H1 (cell line): ENCODE results near the gene REM2. TPM values are rescaled to one million over a fixed set of nuclear protein-coding genes. Genes with fewer than 3 reads are reported as not detected.

Experiments
- BACH1 ChIP-seq: IDR thresholded peaks from 2 replicates; pipeline ENCODE4 v1.6.1; 2012; ENCODE audit warnings: low read length, improper control_type of control experiment
- KDM5A ChIP-seq: fragments of 200-600 bp; IDR thresholded peaks from 2 replicates; pipeline ENCODE4 v1.7.1; 2012; ENCODE audit warnings: mild to moderate bottlenecking, low read length, inconsistent platforms, mixed read lengths
- MAX ChIP-seq: IDR thresholded peaks from 2 replicates; pipeline ENCODE4 v1.6.1; 2012; ENCODE audit warnings: inconsistent platforms
- TAF1 ChIP-seq: IDR thresholded peaks from 2 replicates; pipeline ENCODE4 v1.6.1; 2011; ENCODE audit warnings: mild to moderate bottlenecking, low read depth, low read length
- TCF12 ChIP-seq: IDR thresholded peaks from 2 replicates; pipeline ENCODE4 v1.6.1; 2011; ENCODE audit warnings: low read depth, mild to moderate bottlenecking, low read length
- polyA plus RNA-seq, 7 experiments: library from polyadenylated mRNA; depleted of rRNA in 3 of 7; stranded (reverse) in 5 of 7; unstranded in 2 of 7; fragments of >200 nt in 5 of 7; fragments of 200-250 nt in 2 of 7; gene quantifications; 1 replicate in 5 of 7; 2 replicates in 1 of 7; 4 replicates in 1 of 7; pipeline versions ENCODE4 v1.2.1 to v1.2.3, GENCODE V29; 2011 to 2013; ENCODE audit warnings: missing spikeins in 2 of 7, mixed read lengths in 2 of 7
- total RNA-seq: library from RNA; stranded (reverse); fragmentation: NEBNext Ultra II Directional; extraction: Animal tissue kit (Norgen Biotek cat#: 25700); gene quantifications from 2 replicates; pipeline ENCODE4 v1.2.1, GENCODE V29; 2021

REM2 gene
- total and polyA plus RNA-seq, 2 of the 8 experiments (the other 6 are each of a cell fraction or from before 2014, with no cell fraction given), result 1.00 to 1.1 TPM

GRCh38 chr14:22843123-22843925 lies 39.7 kb upstream of the REM2 start (continued):
- TF ChIP-seq MAX (no peak), KDM5A (no peak), TCF12 (no peak), BACH1 (no peak), TAF1 (no peak)
